ENCODE data around the gene CHKA.

DNA sequence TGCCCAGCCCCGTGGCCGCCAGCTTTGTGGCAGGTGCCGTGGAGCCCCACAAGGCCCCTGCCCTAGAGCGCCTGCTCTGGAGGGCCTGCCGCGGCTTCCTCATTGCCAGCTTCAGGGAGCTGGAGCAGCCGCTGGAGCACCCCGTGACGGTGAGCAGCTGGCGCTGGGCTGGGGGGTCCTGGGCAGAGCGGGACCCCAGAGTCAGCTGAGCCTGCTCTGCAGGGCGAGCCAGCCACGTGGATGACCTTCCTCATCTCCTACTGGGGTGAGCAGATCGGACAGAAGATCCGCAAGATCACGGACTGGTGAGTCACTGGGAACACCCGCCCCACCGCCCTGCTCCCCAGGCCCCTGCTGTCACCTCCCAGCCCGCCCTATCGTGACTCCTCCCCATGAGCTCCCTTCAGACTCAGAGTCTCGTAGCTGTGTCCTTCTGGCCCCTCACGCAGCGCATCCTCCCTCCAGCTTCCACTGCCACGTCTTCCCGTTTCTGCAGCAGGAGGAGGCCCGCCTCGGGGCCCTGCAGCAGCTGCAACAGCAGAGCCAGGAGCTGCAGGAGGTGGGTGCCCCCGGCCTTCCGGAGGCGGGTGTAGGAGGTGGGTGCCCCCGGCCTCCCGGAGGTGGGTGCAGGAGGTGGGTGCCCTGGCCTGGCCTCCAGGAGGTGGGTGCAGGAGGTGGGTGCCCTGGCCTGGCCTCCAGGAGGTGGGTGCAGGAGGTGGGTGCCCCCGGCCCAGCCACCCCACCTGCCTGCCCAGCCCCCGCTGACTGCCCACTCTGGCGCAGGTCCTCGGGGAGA lies 77.6 kb downstream of the CHKA start:
- TF ChIP-seq, protein P1, sequence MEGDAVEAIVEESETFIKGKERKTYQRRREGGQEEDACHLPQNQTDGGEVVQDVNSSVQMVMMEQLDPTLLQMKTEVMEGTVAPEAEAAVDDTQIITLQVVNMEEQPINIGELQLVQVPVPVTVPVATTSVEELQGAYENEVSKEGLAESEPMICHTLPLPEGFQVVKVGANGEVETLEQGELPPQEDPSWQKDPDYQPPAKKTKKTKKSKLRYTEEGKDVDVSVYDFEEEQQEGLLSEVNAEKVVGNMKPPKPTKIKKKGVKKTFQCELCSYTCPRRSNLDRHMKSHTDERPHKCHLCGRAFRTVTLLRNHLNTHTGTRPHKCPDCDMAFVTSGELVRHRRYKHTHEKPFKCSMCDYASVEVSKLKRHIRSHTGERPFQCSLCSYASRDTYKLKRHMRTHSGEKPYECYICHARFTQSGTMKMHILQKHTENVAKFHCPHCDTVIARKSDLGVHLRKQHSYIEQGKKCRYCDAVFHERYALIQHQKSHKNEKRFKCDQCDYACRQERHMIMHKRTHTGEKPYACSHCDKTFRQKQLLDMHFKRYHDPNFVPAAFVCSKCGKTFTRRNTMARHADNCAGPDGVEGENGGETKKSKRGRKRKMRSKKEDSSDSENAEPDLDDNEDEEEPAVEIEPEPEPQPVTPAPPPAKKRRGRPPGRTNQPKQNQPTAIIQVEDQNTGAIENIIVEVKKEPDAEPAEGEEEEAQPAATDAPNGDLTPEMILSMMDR (IDR thresholded peaks at IDR 0.05; ENCODE audit: borderline replicate concordance, extremely low read depth, low read length, poor library complexity, severe bottlenecking) = no peak
- TF ChIP-seq EZH2 (IDR thresholded peaks at IDR 0.05; ENCODE audit: borderline replicate concordance, low read depth, low read length, severe bottlenecking) = no peak

Data from DND-41 (cell line).